ENCODE data around the gene CELSR1. TPM values are rescaled to one million over a fixed set of nuclear protein-coding genes. Genes with fewer than 3 reads are reported as not detected.

Gene CELSR1
- total and polyA plus RNA-seq, 2 donors (not counting 1 experiment from before 2014, with no cell fraction given) = 0.07 to 1.8 TPM

DNA sequence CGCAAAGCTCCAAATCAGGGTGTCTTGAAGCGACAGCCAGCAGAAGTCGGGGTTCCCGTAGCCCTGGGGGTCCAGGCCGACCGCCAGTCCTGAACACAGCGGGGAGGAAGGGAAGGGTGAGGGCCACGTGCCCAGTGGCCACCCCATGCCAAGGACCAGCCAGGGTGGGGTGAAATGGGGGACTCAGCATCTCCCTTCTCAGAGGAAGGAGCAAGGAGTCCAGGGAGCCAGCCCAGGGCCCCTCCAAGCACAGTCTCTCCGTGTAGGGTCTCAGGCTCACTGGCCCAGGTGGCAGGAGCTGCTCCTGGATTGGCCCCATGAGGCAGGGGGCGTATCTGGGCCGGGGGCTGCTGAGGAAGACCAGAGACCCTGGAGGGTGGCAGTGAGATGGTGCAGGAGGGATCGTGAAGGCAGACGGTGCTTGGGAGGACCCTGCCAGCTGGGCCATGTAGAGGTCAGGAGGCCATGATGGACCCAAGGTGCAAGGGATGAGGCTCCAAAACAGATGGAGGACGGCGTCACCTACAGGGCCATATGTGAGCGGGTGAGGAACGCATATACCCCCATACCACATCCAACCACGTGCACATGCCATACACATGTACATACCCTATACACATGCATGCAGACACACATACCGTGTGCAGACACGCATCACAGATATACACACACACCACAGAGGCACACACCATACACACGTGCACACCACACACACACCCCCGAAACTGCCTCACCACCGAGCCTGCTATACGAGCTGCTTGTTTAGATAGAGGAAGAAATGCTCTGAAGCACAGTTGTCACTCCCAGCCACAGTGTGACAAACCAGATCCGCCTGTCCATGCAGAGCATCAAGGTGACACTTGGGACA lies 167.5 kb downstream of the CELSR1 start:
- H3K9ac ChIP-seq (ENCODE audit: insufficient read depth, low read length) = no peak overlapping the region
- TF ChIP-seq EZH2 (IDR thresholded peaks at IDR 0.05; ENCODE audit: low read length, missing control alignments) (no peak), CTCF (conservative IDR thresholded peaks at IDR 0.05 in 1 of 2, IDR thresholded peaks at IDR 0.05 in 1 of 2; ENCODE audit: low read depth in 1 of 2, low read length in 2 of 2) (no peak)
- no peak for DNase-seq (ENCODE audit: low read depth in 2 of 2)
- H3K27me3 ChIP-seq (ENCODE audit: control insufficient read depth, insufficient read depth, low read length) = no peaks in the 10 kb centered on the region
- H3K36me3 ChIP-seq (ENCODE audit: control insufficient read depth, insufficient read depth, low read length) = no peaks in the 10 kb centered on the region
- no peaks in the 10 kb centered on the region for H4K20me1 ChIP-seq (ENCODE audit: control insufficient read depth, extremely low read depth, insufficient read depth, low read length)
- no peaks in the 10 kb centered on the region for H3K4me1 ChIP-seq (ENCODE audit: control insufficient read depth, extremely low read depth, insufficient read depth, low read length)
- H3K4me2 ChIP-seq (ENCODE audit: extremely low read depth, insufficient read depth, low read length) = no peak overlapping the region
- no peak overlapping the region for H3K4me3 ChIP-seq (replicated peaks in 1 of 4; ENCODE audit: control extremely low read depth in 1 of 4, insufficient read depth in 1 of 4, low read depth in 3 of 4, low read length in 4 of 4)
- H3K9me3 ChIP-seq (ENCODE audit: control insufficient read depth, insufficient read depth, low read depth, low read length) = no peaks in the 10 kb centered on the region
- H3K79me2 ChIP-seq (ENCODE audit: control insufficient read depth, insufficient read depth, low read length) = no peaks in the 10 kb centered on the region
- no peak overlapping the region for H2AFZ ChIP-seq (ENCODE audit: low read length)
- H3K27ac ChIP-seq (ENCODE audit: insufficient read depth, low read length) = no peak overlapping the region

DNA sequence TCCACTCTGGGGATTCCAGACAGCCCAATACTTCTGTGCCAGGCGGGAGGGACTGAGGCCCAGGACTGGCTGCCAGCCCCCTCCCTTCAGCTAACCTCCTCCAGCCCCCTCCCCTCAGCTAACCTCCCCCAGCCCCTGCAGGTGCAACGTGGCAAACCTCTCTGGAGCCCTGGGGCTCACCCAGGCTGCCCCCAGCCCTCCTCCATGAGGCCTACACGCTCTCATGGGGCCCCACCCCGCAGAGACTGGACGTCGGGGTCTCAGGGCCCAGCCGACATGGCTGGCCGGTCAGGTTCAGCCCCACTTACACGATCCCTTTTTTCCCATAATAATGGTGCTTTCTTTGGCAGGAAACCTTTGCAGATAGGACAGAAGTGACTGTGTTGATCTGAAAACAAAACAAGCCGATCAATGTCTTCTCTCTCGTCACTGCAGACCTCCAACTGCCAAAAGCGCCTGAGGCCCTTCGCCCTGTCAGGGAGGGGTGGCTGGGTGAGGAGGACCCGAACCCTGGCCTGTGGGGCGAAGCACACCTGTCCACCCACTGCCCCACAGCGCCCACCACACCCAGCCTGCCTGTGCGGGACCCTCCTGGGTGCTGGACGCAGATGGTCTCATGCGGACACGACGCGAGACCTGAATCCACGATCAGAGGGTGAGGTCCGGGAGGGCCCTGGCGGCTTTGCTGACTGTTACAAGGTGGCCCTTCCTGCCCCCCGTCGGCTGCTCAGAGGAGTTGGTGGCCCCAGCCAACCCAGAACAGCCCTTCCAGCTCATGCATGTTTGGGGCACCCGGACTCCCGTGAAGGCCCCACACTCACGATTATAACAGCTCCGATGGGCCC lies 168.3 kb downstream of the CELSR1 start:
- Histone ChIP-seq H3K27me3 (ENCODE audit: control insufficient read depth, insufficient read depth, low read length) (no peaks in the 10 kb centered on the region), H3K9ac (ENCODE audit: insufficient read depth, low read length) (no peak overlapping the region), H3K27ac (ENCODE audit: insufficient read depth, low read length) (no peak overlapping the region), H3K4me2 (ENCODE audit: extremely low read depth, insufficient read depth, low read length) (no peak overlapping the region), H2AFZ (ENCODE audit: low read length) (no peak overlapping the region), H3K4me1 (ENCODE audit: control insufficient read depth, extremely low read depth, insufficient read depth, low read length) (no peaks in the 10 kb centered on the region), H3K36me3 (ENCODE audit: control insufficient read depth, insufficient read depth, low read length) (no peaks in the 10 kb centered on the region), H3K79me2 (ENCODE audit: control insufficient read depth, insufficient read depth, low read length) (no peaks in the 10 kb centered on the region), H3K9me3 (ENCODE audit: control insufficient read depth, insufficient read depth, low read depth, low read length) (no peaks in the 10 kb centered on the region), H3K4me3 (replicated peaks in 1 of 4; ENCODE audit: control extremely low read depth in 1 of 4, insufficient read depth in 1 of 4, low read depth in 3 of 4, low read length in 4 of 4) (no peak overlapping the region), H4K20me1 (ENCODE audit: control insufficient read depth, extremely low read depth, insufficient read depth, low read length) (no peaks in the 10 kb centered on the region)
- no peak for DNase-seq (ENCODE audit: low read depth in 2 of 2)
- TF ChIP-seq EZH2 (IDR thresholded peaks at IDR 0.05; ENCODE audit: low read length, missing control alignments) (no peak), CTCF (conservative IDR thresholded peaks at IDR 0.05 in 1 of 2, IDR thresholded peaks at IDR 0.05 in 1 of 2; ENCODE audit: low read depth in 1 of 2, low read length in 2 of 2) (no peak)

- Histone ChIP-seq H4K20me1 (ENCODE audit: control insufficient read depth, extremely low read depth, insufficient read depth, low read length) (no peaks in the 10 kb centered on the region), H3K4me2 (ENCODE audit: extremely low read depth, insufficient read depth, low read length) (no peak overlapping the region), H3K9me3 (ENCODE audit: control insufficient read depth, insufficient read depth, low read depth, low read length) (no peaks in the 10 kb centered on the region), H3K4me1 (ENCODE audit: control insufficient read depth, extremely low read depth, insufficient read depth, low read length) (no peaks in the 10 kb centered on the region), H2AFZ (ENCODE audit: low read length) (no peak overlapping the region), H3K79me2 (ENCODE audit: control insufficient read depth, insufficient read depth, low read length) (no peaks in the 10 kb centered on the region), H3K27me3 (ENCODE audit: control insufficient read depth, insufficient read depth, low read length) (no peaks in the 10 kb centered on the region), H3K27ac (ENCODE audit: insufficient read depth, low read length) (no peak overlapping the region), H3K36me3 (ENCODE audit: control insufficient read depth, insufficient read depth, low read length) (no peaks in the 10 kb centered on the region), H3K4me3 (replicated peaks in 1 of 4; ENCODE audit: control extremely low read depth in 1 of 4, insufficient read depth in 1 of 4, low read depth in 3 of 4, low read length in 4 of 4) (no peak overlapping the region), H3K9ac (ENCODE audit: insufficient read depth, low read length) (no peak overlapping the region)
- DNase-seq (ENCODE audit: low read depth in 2 of 2) = no peak
- TF ChIP-seq CTCF (conservative IDR thresholded peaks at IDR 0.05 in 1 of 2, IDR thresholded peaks at IDR 0.05 in 1 of 2; ENCODE audit: low read depth in 1 of 2, low read length in 2 of 2) = no peak
- no peak for TF ChIP-seq EZH2 (IDR thresholded peaks at IDR 0.05; ENCODE audit: low read length, missing control alignments)
Measured at GRCh38 chr22:46368422-46368821, 169.0 kb downstream of the CELSR1 start.
